GM19240 (cell line): ENCODE results near the gene POU3F1.
A peak's percentile ranks its signal among the peaks of the same experiment; 100 is the strongest.
"Not testable (repeated sequence)": the region's sequence is repeated elsewhere in the genome, so short reads cannot be mapped to it uniquely, and the experiment has no call there.

ENCODE experiments used
- DNase-seq: peaks from one replicate; pipeline ENCODE4 v3.0.0; 2011; ENCODE audit warnings: low spot score; ENCODE audit not compliant: insufficient read length

Gene POU3F1

GRCh38 chr1:38047603-38048141 lies 1.1 kb upstream of the POU3F1 start:
- no peak for DNase-seq

- peak; percentile 83 for DNase-seq
Observed at GRCh38 chr1:38046884-38047602, 450 bp upstream of the POU3F1 start.

- DNase-seq, result no peak
Observed at GRCh38 chr1:38045401-38046332, 926 bp downstream of the POU3F1 start.

- DNase-seq, result no peak
Observed at GRCh38 chr1:38044221-38045215, 2.1 kb downstream of the POU3F1 start.

GRCh38 chr1:38043036-38043747 lies 3.4 kb downstream of the POU3F1 start:
- DNase-seq, result no peak

GRCh38 chr1:38041936-38042834 lies 4.4 kb downstream of the POU3F1 start:
- no peak for DNase-seq

GRCh38 chr1:38039331-38040088 lies 7.1 kb downstream of the POU3F1 start:
- no peak for DNase-seq

- DNase-seq, result no peak
Observed at GRCh38 chr1:38038861-38039260, 7.7 kb downstream of the POU3F1 start.

- no peak for DNase-seq
Observed at GRCh38 chr1:38037221-38037939, 9.2 kb downstream of the POU3F1 start.

GRCh38 chr1:38034871-38035270 lies 11.7 kb downstream of the POU3F1 start:
- no peak for DNase-seq

- DNase-seq, result not testable (repeated sequence)
Observed at GRCh38 chr1:38032992-38033391, 13.6 kb downstream of the POU3F1 start.

- no peak for DNase-seq
Observed at GRCh38 chr1:38031513-38031866, 15.1 kb downstream of the POU3F1 start.

GRCh38 chr1:38030596-38031512 lies 15.7 kb downstream of the POU3F1 start:
- no peak for DNase-seq

GRCh38 chr1:38029685-38030511 lies 16.7 kb downstream of the POU3F1 start:
- no peak for DNase-seq

GRCh38 chr1:38029081-38029681 lies 17.4 kb downstream of the POU3F1 start:
- DNase-seq, result no peak

GRCh38 chr1:38028671-38029070 lies 17.9 kb downstream of the POU3F1 start:
- no peak for DNase-seq
